ENCODE data around the gene EZH2.

EZH2 gene

GRCh38 chr7:148898845-148899484, 14.9 kb upstream of the EZH2 start:
- DNase-seq = no peak

GRCh38 chr7:148894591-148894990, 10.5 kb upstream of the EZH2 start:
- DNase-seq = no peak

GRCh38 chr7:148893071-148893470, 9.0 kb upstream of the EZH2 start:
- DNase-seq = no peak

- no peak for DNase-seq
Measured at GRCh38 chr7:148888300-148888699, 4.2 kb upstream of the EZH2 start.

GRCh38 chr7:148886844-148887243, 2.8 kb upstream of the EZH2 start:
- DNase-seq = no peak

GRCh38 chr7:148884299-148885022, 370 bp upstream of the EZH2 start:
- peak; percentile 94 for DNase-seq

GRCh38 chr7:148883266-148884048, 634 bp downstream of the EZH2 start:
- DNase-seq = peak; percentile 75

- no peak for DNase-seq
Measured at GRCh38 chr7:148882841-148883265, 1.2 kb downstream of the EZH2 start.

GRCh38 chr7:148882192-148882591, 1.9 kb downstream of the EZH2 start:
- no peak for DNase-seq

- DNase-seq = no peak
Measured at GRCh38 chr7:148878317-148878716, 5.8 kb downstream of the EZH2 start.

- no peak for DNase-seq
Measured at GRCh38 chr7:148877517-148877916, 6.6 kb downstream of the EZH2 start.

- DNase-seq = no peak
Measured at GRCh38 chr7:148872188-148872587, 11.9 kb downstream of the EZH2 start.

- no peak for DNase-seq
Measured at GRCh38 chr7:148871551-148871950, 12.5 kb downstream of the EZH2 start.

- no peak for DNase-seq
Measured at GRCh38 chr7:148871030-148871429, 13.1 kb downstream of the EZH2 start.

GRCh38 chr7:148868378-148868674, 15.8 kb downstream of the EZH2 start:
- no peak for DNase-seq

- DNase-seq = no peak
Measured at GRCh38 chr7:148867596-148868377, 16.3 kb downstream of the EZH2 start.

- no peak for DNase-seq
Measured at GRCh38 chr7:148866362-148866761, 17.7 kb downstream of the EZH2 start.

- no peak for DNase-seq
Measured at GRCh38 chr7:148865283-148865682, 18.8 kb downstream of the EZH2 start.

- no peak for DNase-seq
Measured at GRCh38 chr7:148863324-148863723, 20.8 kb downstream of the EZH2 start.

GRCh38 chr7:148862481-148862880, 21.6 kb downstream of the EZH2 start:
- no peak for DNase-seq

- no peak for DNase-seq
Measured at GRCh38 chr7:148858489-148858888, 25.6 kb downstream of the EZH2 start.

GRCh38 chr7:148856891-148857290, 27.2 kb downstream of the EZH2 start:
- DNase-seq = no peak

- DNase-seq = no peak
Measured at GRCh38 chr7:148856578-148856881, 27.6 kb downstream of the EZH2 start.

- no peak for DNase-seq
Measured at GRCh38 chr7:148854983-148855382, 29.1 kb downstream of the EZH2 start.

Measured in CD4-positive, alpha-beta T cell treated with Interferon gamma for 1 hour (primary cell).